Karpas-422 (cell line): ENCODE measurements around the gene ETV6. TPM values are rescaled to one million over a fixed set of nuclear protein-coding genes. Genes with fewer than 3 reads are reported as not detected.

ENCODE experiments used
- DNase-seq: peaks from one replicate; pipeline ENCODE4 v3.0.0-alpha.2; 2015
- H2AFZ ChIP-seq: fragments of 200-600 bp; sonication (generic); 2 replicates; pipeline ENCODE4 v1.6.1; 2014; ENCODE audit warnings: antibody characterized with exemption, low read length, mixed read lengths
- H3K27ac ChIP-seq: fragments of 200-600 bp; sonication (generic); 2 replicates; pipeline ENCODE4 v1.5.1; 2014; ENCODE audit warnings: mild to moderate bottlenecking, low read length, moderate library complexity
- H3K27me3 ChIP-seq: fragments of 200-600 bp; sonication (generic); 2 replicates; pipeline ENCODE4 v1.6.1; 2014; ENCODE audit warnings: low read length, mixed read lengths
- H3K36me3 ChIP-seq: fragments of 200-600 bp; sonication (generic); 2 replicates; pipeline ENCODE4 v1.6.1; 2014; ENCODE audit warnings: low read length, mixed read lengths; ENCODE audit not compliant: insufficient read depth
- H3K4me1 ChIP-seq: fragments of 200-600 bp; sonication (generic); 2 replicates; pipeline ENCODE4 v1.6.1; 2014; ENCODE audit warnings: mild to moderate bottlenecking, low read length, mixed read lengths
- H3K4me2 ChIP-seq: fragments of 200-600 bp; sonication (generic); 2 replicates; pipeline ENCODE4 v1.6.1; 2014; ENCODE audit warnings: low read length, low read depth, mild to moderate bottlenecking; ENCODE audit not compliant: poor library complexity, severe bottlenecking
- H3K4me3 ChIP-seq: fragments of 200-600 bp; sonication (generic); 2 replicates; pipeline ENCODE4 v1.5.1; 2014; ENCODE audit warnings: mild to moderate bottlenecking, antibody characterized with exemption, low read length, mixed read lengths
- H3K79me2 ChIP-seq: fragments of 200-600 bp; sonication (generic); 2 replicates; pipeline ENCODE4 v1.6.1; 2014; ENCODE audit warnings: mild to moderate bottlenecking, low read length, mixed read lengths
- H3K9ac ChIP-seq: fragments of 200-600 bp; sonication (generic); 2 replicates; pipeline ENCODE4 v1.6.0; 2014; ENCODE audit warnings: low read length
- H3K9me2 ChIP-seq: fragments of 200-600 bp; sonication (generic), shearing (Covaris generic); replicated peaks from 2 replicates; pipeline ENCODE4 v1.6.0; 2014; ENCODE audit warnings: mild to moderate bottlenecking, low read length, moderate library complexity; ENCODE audit not compliant: insufficient read depth
- H3K9me3 ChIP-seq: fragments of 300-700, 200-600 bp; sonication (generic); 2 replicates; pipeline ENCODE4 v1.6.1; 2014; ENCODE audit warnings: low read length, mixed read lengths
- H4K20me1 ChIP-seq: fragments of 200-600 bp; sonication (generic); 2 replicates; pipeline ENCODE4 v1.6.1; 2014; ENCODE audit warnings: mild to moderate bottlenecking, antibody characterized with exemption, low read length, low read depth; ENCODE audit not compliant: insufficient read depth
- total RNA-seq: library from RNA; depleted of rRNA; stranded (reverse); fragments of >200 nt; shearing (Covaris generic); gene quantifications from 2 replicates; pipeline ENCODE4 v1.2.3, GENCODE V29; 2014; ENCODE audit warnings: low replicate concordance

Gene ETV6
- total RNA-seq, 1 experiment from 2014 or later: 1.0 TPM

- no peak for DNase-seq
- Histone ChIP-seq H3K9me2 (no peaks in the 10 kb centered on the region), H3K4me3 (no peak overlapping the region), H3K9ac (no peak overlapping the region), H3K27me3 (no peaks in the 10 kb centered on the region), H3K4me1 (no peaks in the 10 kb centered on the region), H3K9me3 (no peaks in the 10 kb centered on the region), H4K20me1 (no peaks in the 10 kb centered on the region), H3K27ac (no peak overlapping the region), H3K36me3 (no peaks in the 10 kb centered on the region), H3K79me2 (no peaks in the 10 kb centered on the region), H2AFZ (no peak overlapping the region), H3K4me2 (no peak overlapping the region)
Observed at GRCh38 chr12:11782914-11783420, 133.5 kb downstream of the ETV6 start.

- Histone ChIP-seq H2AFZ (no peak overlapping the region), H3K36me3 (no peaks in the 10 kb centered on the region), H4K20me1 (no peaks in the 10 kb centered on the region), H3K9me3 (no peaks in the 10 kb centered on the region), H3K9me2 (no peaks in the 10 kb centered on the region), H3K79me2 (no peaks in the 10 kb centered on the region), H3K9ac (no peak overlapping the region), H3K4me3 (no peak overlapping the region), H3K4me1 (no peaks in the 10 kb centered on the region), H3K4me2 (no peak overlapping the region), H3K27ac (no peak overlapping the region), H3K27me3 (no peaks in the 10 kb centered on the region)
- DNase-seq: no peak
Observed at GRCh38 chr12:11785712-11786111, 136.2 kb downstream of the ETV6 start.

- Histone ChIP-seq H3K27me3 (no peaks in the 10 kb centered on the region), H3K9me2 (no peaks in the 10 kb centered on the region), H3K36me3 (no peaks in the 10 kb centered on the region), H3K4me2 (no peak overlapping the region), H2AFZ (no peak overlapping the region), H3K9ac (no peak overlapping the region), H3K9me3 (no peaks in the 10 kb centered on the region), H4K20me1 (no peaks in the 10 kb centered on the region), H3K4me3 (no peak overlapping the region), H3K4me1 (no peaks in the 10 kb centered on the region), H3K79me2 (no peaks in the 10 kb centered on the region), H3K27ac (no peak overlapping the region)
- DNase-seq: no peak
Observed at GRCh38 chr12:11786638-11787365, 137.3 kb downstream of the ETV6 start.

GRCh38 chr12:11787437-11787836, 138.0 kb downstream of the ETV6 start:
- Histone ChIP-seq H3K4me1 (no peaks in the 10 kb centered on the region), H3K9me3 (no peaks in the 10 kb centered on the region), H3K27me3 (no peaks in the 10 kb centered on the region), H3K9me2 (no peaks in the 10 kb centered on the region), H3K4me3 (no peak overlapping the region), H3K36me3 (no peaks in the 10 kb centered on the region), H3K79me2 (no peaks in the 10 kb centered on the region), H3K9ac (no peak overlapping the region), H3K27ac (no peak overlapping the region), H3K4me2 (no peak overlapping the region), H2AFZ (no peak overlapping the region), H4K20me1 (no peaks in the 10 kb centered on the region)
- no peak for DNase-seq

GRCh38 chr12:11787933-11788849, 138.7 kb downstream of the ETV6 start:
- Histone ChIP-seq H3K9ac (no peak overlapping the region), H3K4me3 (no peak overlapping the region), H3K79me2 (no peaks in the 10 kb centered on the region), H3K4me2 (no peak overlapping the region), H3K27me3 (no peaks in the 10 kb centered on the region), H3K9me2 (no peaks in the 10 kb centered on the region), H3K9me3 (no peaks in the 10 kb centered on the region), H3K4me1 (no peaks in the 10 kb centered on the region), H3K27ac (no peak overlapping the region), H4K20me1 (no peaks in the 10 kb centered on the region), H3K36me3 (no peaks in the 10 kb centered on the region), H2AFZ (no peak overlapping the region)
- DNase-seq: no peak

- H3K27ac ChIP-seq: no peak overlapping the region
- H3K79me2 ChIP-seq: no peaks in the 10 kb centered on the region
- H3K4me3 ChIP-seq: no peak overlapping the region
- no peaks in the 10 kb centered on the region for H4K20me1 ChIP-seq
- H3K4me1 ChIP-seq: no peaks in the 10 kb centered on the region
- H3K36me3 ChIP-seq: no peaks in the 10 kb centered on the region
- H3K9me2 ChIP-seq: no peaks in the 10 kb centered on the region
- H3K9me3 ChIP-seq: no peaks in the 10 kb centered on the region
- no peak overlapping the region for H2AFZ ChIP-seq
- no peaks in the 10 kb centered on the region for H3K27me3 ChIP-seq
- no peak overlapping the region for H3K9ac ChIP-seq
- H3K4me2 ChIP-seq: no peak overlapping the region
- no peak for DNase-seq
Observed at GRCh38 chr12:11793921-11794710, 144.6 kb downstream of the ETV6 start.

- no peaks in the 10 kb centered on the region for H3K36me3 ChIP-seq
- H3K4me3 ChIP-seq: no peak overlapping the region
- H2AFZ ChIP-seq: no peak overlapping the region
- H3K79me2 ChIP-seq: no peaks in the 10 kb centered on the region
- no peak overlapping the region for H3K9ac ChIP-seq
- no peaks in the 10 kb centered on the region for H3K4me1 ChIP-seq
- H3K27ac ChIP-seq: no peak overlapping the region
- DNase-seq: no peak
- no peaks in the 10 kb centered on the region for H4K20me1 ChIP-seq
- H3K9me2 ChIP-seq: no peaks in the 10 kb centered on the region
- no peaks in the 10 kb centered on the region for H3K9me3 ChIP-seq
- no peak overlapping the region for H3K4me2 ChIP-seq
- no peaks in the 10 kb centered on the region for H3K27me3 ChIP-seq
Observed at GRCh38 chr12:11794751-11795150, 145.3 kb downstream of the ETV6 start.
